ENCODE data around the gene TDRD6. TPM values are rescaled to one million over a fixed set of nuclear protein-coding genes. Genes with fewer than 3 reads are reported as not detected.
"Not testable (repeated sequence)": the region's sequence is repeated elsewhere in the genome, so short reads cannot be mapped to it uniquely, and the experiment has no call there.

TDRD6 gene
- total RNA-seq, 1 donor from 2014 or later = 0.17 TPM

- not testable (repeated sequence) for DNase-seq
Observed at GRCh38 chr6:46744159-46744725, 56.6 kb downstream of the TDRD6 start.

GRCh38 chr6:46745973-46746372, 58.3 kb downstream of the TDRD6 start:
- DNase-seq = no peak

- no peak for DNase-seq
Observed at GRCh38 chr6:46746696-46747095, 59.0 kb downstream of the TDRD6 start, which contains the start of gene ANKRD66. ANKRD66 (plus strand) TSS chr6:46746933; CDS start chr6:46751949, 5,016 bp downstream.

GRCh38 chr6:46748940-46749503, 61.3 kb downstream of the TDRD6 start:
- no peak for DNase-seq

GRCh38 chr6:46749731-46750130, 62.0 kb downstream of the TDRD6 start:
- no peak for DNase-seq

GRCh38 chr6:46751658-46752057, 64.0 kb downstream of the TDRD6 start:
- DNase-seq = no peak

Other genes with a start within 250 kb of the TDRD6 start
- gene RCAN2, start 196.4 kb upstream of the TDRD6 start, total RNA-seq = 0.19 and 0.34 TPM in 2 replicates
- gene CYP39A1, start 35.1 kb upstream of the TDRD6 start, total RNA-seq = 0.74 and 3.4 TPM in 2 replicates
- 1.9 and 6.3 TPM in 2 replicates for gene SLC25A27, start 34.9 kb upstream of the TDRD6 start, total RNA-seq
- gene PLA2G7, start 47.5 kb downstream of the TDRD6 start, total RNA-seq = not detected in 2 replicates
- gene ANKRD66, start 59.0 kb downstream of the TDRD6 start, total RNA-seq = not detected in 2 replicates
- not detected in 2 replicates for gene MEP1A, start 105.5 kb downstream of the TDRD6 start, total RNA-seq
- gene ADGRF5, start 234.1 kb downstream of the TDRD6 start, total RNA-seq = 140 and 211 TPM in 2 replicates